Panc1 (cell line): Measurements from ENCODE around the gene AMOTL1.

ENCODE experiments used
- CTCF ChIP-seq: fragments of 450-650 bp; IDR thresholded peaks from 2 replicates; pipeline ENCODE4 v1.5.1; 2017; ENCODE audit warnings: mild to moderate bottlenecking
- POLR2AphosphoS5 ChIP-seq: IDR thresholded peaks from 2 replicates; pipeline ENCODE4 v1.6.1; 2012; ENCODE audit warnings: mild to moderate bottlenecking, low read depth, low read length, moderate library complexity
- REST ChIP-seq, 2 experiments: IDR thresholded peaks; 2 replicates each; pipeline ENCODE4 v1.6.1; 2011 to 2012; ENCODE audit warnings: low read depth in 2 of 2, control low read depth in 1 of 2, low read length in 1 of 2, mild to moderate bottlenecking in 1 of 2, moderate library complexity in 1 of 2; ENCODE audit not compliant: insufficient read depth in 1 of 2

- TF ChIP-seq POLR2AphosphoS5 (no peak), CTCF (no peak), REST (IDR thresholded peaks at IDR 0.05; ENCODE audit: insufficient read depth in 1 of 2, low read depth in 2 of 2, low read length in 1 of 2) (no peak)
These were observed 28.7 kb downstream of the AMOTL1 start for GRCh38 chr11:94796863-94797262.
